Lower lobe of right lung (tissue), 2 donors: ENCODE measurements around the gene OR5H1. TPM values are rescaled to one million over a fixed set of nuclear protein-coding genes. Genes with fewer than 3 reads are reported as not detected.
"Not testable (repeated sequence)": the region's sequence is repeated elsewhere in the genome, so short reads cannot be mapped to it uniquely, and the experiment has no call there.

Experiments
- ATAC-seq, 2 donors: fragments of 200-7000 bp; cut with Tn5 transposase; one replicate each; pipeline ENCODE4 v1.9.1; 2020 to 2022; ENCODE audit warnings: mild to moderate bottlenecking in 2 of 2, moderate library complexity in 2 of 2
- DNase-seq: peaks from one replicate; pipeline ENCODE4 v3.0.0-alpha.2; 2020
- H3K27ac ChIP-seq: fragments of 200-600 bp; one replicate; pipeline ENCODE4 v1.8.0; 2022
- H3K27me3 ChIP-seq: fragments of 200-600 bp; one replicate; pipeline ENCODE4 v1.8.0; 2022; ENCODE audit warnings: low read depth
- H3K36me3 ChIP-seq: fragments of 200-600 bp; one replicate; pipeline ENCODE4 v1.8.0; 2022; ENCODE audit warnings: mild to moderate bottlenecking
- H3K4me1 ChIP-seq: fragments of 200-600 bp; one replicate; pipeline ENCODE4 v1.8.0; 2022
- H3K4me3 ChIP-seq: fragments of 200-600 bp; one replicate; pipeline ENCODE4 v1.8.0; 2022; ENCODE audit warnings: mild to moderate bottlenecking
- H3K9me3 ChIP-seq: fragments of 200-600 bp; one replicate; pipeline ENCODE4 v1.8.0; 2022
- intact Hi-C: fragments of 100-400 bp; cut with DNase I; formaldehyde crosslinking; loops from one replicate; pipeline ENCODE4 v1.11.0; 2022
- total RNA-seq: library from RNA; stranded (reverse); fragmentation: NEBNext Ultra II Directional; extraction: Animal tissue kit (Norgen Biotek cat#: 25700); gene quantifications from one replicate; pipeline ENCODE4 v1.2.1, GENCODE V29; 2021
- TF ChIP-seq, protein P1 (sequence below): fragments of 200-600 bp; IDR thresholded peaks from one replicate; pipeline ENCODE4 v1.8.0; 2022; ENCODE audit warnings: antibody characterized with exemption, mild to moderate bottlenecking
- donor health status: DM: no; HTN: yes; CAD: no; lungs with severe emphysema.

OR5H1 gene
- total RNA-seq, 1 donor from 2014 or later: not detected

GRCh38 chr3:98109807-98110549, 20.5 kb upstream of the OR5H1 start:
- no peak overlapping the region for H3K27ac ChIP-seq
- DNase-seq (no peak), ATAC-seq (no peak)
- H3K9me3 ChIP-seq: no peaks in the 10 kb centered on the region
- H3K27me3 ChIP-seq: no peaks in the 10 kb centered on the region
- H3K4me3 ChIP-seq: no peak overlapping the region
- no peaks in the 10 kb centered on the region for H3K4me1 ChIP-seq
- H3K36me3 ChIP-seq: no peaks in the 10 kb centered on the region
- intact Hi-C loops: no loop called here
- TF ChIP-seq, protein P1, sequence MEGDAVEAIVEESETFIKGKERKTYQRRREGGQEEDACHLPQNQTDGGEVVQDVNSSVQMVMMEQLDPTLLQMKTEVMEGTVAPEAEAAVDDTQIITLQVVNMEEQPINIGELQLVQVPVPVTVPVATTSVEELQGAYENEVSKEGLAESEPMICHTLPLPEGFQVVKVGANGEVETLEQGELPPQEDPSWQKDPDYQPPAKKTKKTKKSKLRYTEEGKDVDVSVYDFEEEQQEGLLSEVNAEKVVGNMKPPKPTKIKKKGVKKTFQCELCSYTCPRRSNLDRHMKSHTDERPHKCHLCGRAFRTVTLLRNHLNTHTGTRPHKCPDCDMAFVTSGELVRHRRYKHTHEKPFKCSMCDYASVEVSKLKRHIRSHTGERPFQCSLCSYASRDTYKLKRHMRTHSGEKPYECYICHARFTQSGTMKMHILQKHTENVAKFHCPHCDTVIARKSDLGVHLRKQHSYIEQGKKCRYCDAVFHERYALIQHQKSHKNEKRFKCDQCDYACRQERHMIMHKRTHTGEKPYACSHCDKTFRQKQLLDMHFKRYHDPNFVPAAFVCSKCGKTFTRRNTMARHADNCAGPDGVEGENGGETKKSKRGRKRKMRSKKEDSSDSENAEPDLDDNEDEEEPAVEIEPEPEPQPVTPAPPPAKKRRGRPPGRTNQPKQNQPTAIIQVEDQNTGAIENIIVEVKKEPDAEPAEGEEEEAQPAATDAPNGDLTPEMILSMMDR: no peak

DNA sequence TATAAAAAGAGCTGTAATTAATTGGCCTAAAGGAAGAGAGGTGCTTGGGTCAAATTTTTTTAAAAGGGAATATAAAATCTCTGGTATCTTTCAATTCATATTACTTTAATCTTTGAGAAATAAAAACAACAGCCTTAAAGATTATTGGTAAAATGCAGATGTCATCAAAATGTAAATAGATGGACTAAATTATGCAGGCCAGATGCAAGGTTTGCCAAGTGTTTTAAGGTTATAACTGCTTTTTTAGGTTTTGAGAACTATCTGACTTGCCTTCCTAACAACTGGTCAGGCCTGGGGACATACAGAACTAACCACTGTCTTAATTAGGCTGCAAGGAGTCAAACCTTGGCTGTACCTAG, 20.0 kb upstream of the OR5H1 start:
- no peaks in the 10 kb centered on the region for H3K36me3 ChIP-seq
- no peak overlapping the region for H3K4me3 ChIP-seq
- H3K27me3 ChIP-seq: no peaks in the 10 kb centered on the region
- H3K4me1 ChIP-seq: no peaks in the 10 kb centered on the region
- TF ChIP-seq, protein P1: no peak
- H3K9me3 ChIP-seq: no peaks in the 10 kb centered on the region
- no peak for ATAC-seq
- no peak overlapping the region for H3K27ac ChIP-seq
- no peak for DNase-seq
- intact Hi-C loops: no loop called here

GRCh38 chr3:98114264-98114663, 16.3 kb upstream of the OR5H1 start:
- peaks cover 3% of the 10 kb centered on the region for H3K9me3 ChIP-seq
- ATAC-seq (no peak), DNase-seq (no peak)
- H3K27ac ChIP-seq: no peak overlapping the region
- TF ChIP-seq, protein P1: no peak
- intact Hi-C loops: no loop called here
- H3K4me3 ChIP-seq: no peak overlapping the region
- H3K27me3 ChIP-seq: no peaks in the 10 kb centered on the region
- H3K36me3 ChIP-seq: no peaks in the 10 kb centered on the region
- no peaks in the 10 kb centered on the region for H3K4me1 ChIP-seq

- TF ChIP-seq, protein P1: no peak
- Histone ChIP-seq H3K36me3 (no peaks in the 10 kb centered on the region), H3K4me3 (no peak overlapping the region), H3K27me3 (no peaks in the 10 kb centered on the region), H3K9me3 (peaks cover 3% of the 10 kb centered on the region), H3K4me1 (no peaks in the 10 kb centered on the region), H3K27ac (no peak overlapping the region)
- intact Hi-C loops: no loop called here
- DNase-seq (no peak), ATAC-seq (no peak)
These were observed 14.8 kb upstream of the OR5H1 start for GRCh38 chr3:98115717-98116116.

DNA sequence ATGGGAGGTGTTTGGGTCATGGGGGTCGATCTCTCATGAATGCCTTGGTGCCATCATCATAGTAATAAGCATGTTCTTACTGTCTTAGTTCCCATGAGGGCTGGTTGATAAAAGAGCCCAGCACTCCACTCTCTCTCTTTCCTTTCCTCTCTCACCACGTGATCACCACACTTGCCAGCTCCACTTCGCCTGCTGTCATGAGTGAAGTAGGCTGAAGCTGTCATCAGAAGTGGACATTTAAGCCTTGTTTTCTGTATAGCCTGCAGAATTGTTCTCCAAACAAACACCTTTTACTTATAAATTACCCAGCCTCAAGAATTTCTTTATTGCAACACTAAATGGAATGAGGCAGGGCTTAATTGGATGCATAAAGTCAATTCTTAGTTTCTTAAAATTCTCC, 6.1 kb downstream of the OR5H1 start:
- H3K4me3 ChIP-seq: no peak overlapping the region
- no peak overlapping the region for H3K27ac ChIP-seq
- DNase-seq (no peak), ATAC-seq (no peak)
- intact Hi-C loops: no loop called here
- no peaks in the 10 kb centered on the region for H3K36me3 ChIP-seq
- H3K9me3 ChIP-seq: no peaks in the 10 kb centered on the region
- H3K4me1 ChIP-seq: no peaks in the 10 kb centered on the region
- TF ChIP-seq, protein P1: no peak
- no peaks in the 10 kb centered on the region for H3K27me3 ChIP-seq

GRCh38 chr3:98137826-98138557, 7.5 kb downstream of the OR5H1 start:
- H3K27me3 ChIP-seq, ATAC-seq, DNase-seq, H3K4me1 ChIP-seq, H3K27ac ChIP-seq, H3K36me3 ChIP-seq, H3K9me3 ChIP-seq, H3K4me3 ChIP-seq, intact Hi-C loops: not testable (repeated sequence)
